NCI-H187 treated with DMSO at 0.1 percent for 48 hours (cell line): Measurements from ENCODE around the gene YARS1.

ENCODE experiments used
- DNase-seq: peaks from one replicate; lab custom pipeline; 2025; lab: John Stamatoyannopoulos, UW

Gene YARS1

GRCh38 chr1:32763221-32763620 lies 53.9 kb downstream of the YARS1 start:
- DNase-seq: no peak

- no peak for DNase-seq
Measured at GRCh38 chr1:32761936-32762335, 55.2 kb downstream of the YARS1 start.

- no peak for DNase-seq
Measured at GRCh38 chr1:32761253-32761877, 55.8 kb downstream of the YARS1 start.

- DNase-seq: no peak
Measured at GRCh38 chr1:32759997-32760623, 57.0 kb downstream of the YARS1 start.

GRCh38 chr1:32759521-32759981 lies 57.6 kb downstream of the YARS1 start:
- no peak for DNase-seq

GRCh38 chr1:32758795-32759430 lies 58.2 kb downstream of the YARS1 start:
- DNase-seq: no peak

GRCh38 chr1:32758177-32758794 lies 58.9 kb downstream of the YARS1 start:
- DNase-seq: no peak

GRCh38 chr1:32757213-32757895 lies 59.8 kb downstream of the YARS1 start:
- DNase-seq: no peak

GRCh38 chr1:32755810-32756159 lies 61.4 kb downstream of the YARS1 start:
- DNase-seq: no peak

GRCh38 chr1:32755098-32755809 lies 61.9 kb downstream of the YARS1 start:
- no peak for DNase-seq

- no peak for DNase-seq
Measured at GRCh38 chr1:32754317-32755097, 62.7 kb downstream of the YARS1 start.

- no peak for DNase-seq
Measured at GRCh38 chr1:32753532-32754316, 63.4 kb downstream of the YARS1 start.

GRCh38 chr1:32749771-32750170 lies 67.4 kb downstream of the YARS1 start:
- no peak for DNase-seq

- no peak for DNase-seq
Measured at GRCh38 chr1:32749332-32749731, 67.8 kb downstream of the YARS1 start.

- no peak for DNase-seq
Measured at GRCh38 chr1:32748926-32749325, 68.2 kb downstream of the YARS1 start.

GRCh38 chr1:32748348-32748747 lies 68.8 kb downstream of the YARS1 start:
- DNase-seq: no peak

GRCh38 chr1:32746130-32746529 lies 71.0 kb downstream of the YARS1 start:
- no peak for DNase-seq

GRCh38 chr1:32744071-32744425 lies 73.1 kb downstream of the YARS1 start:
- DNase-seq: no peak

- DNase-seq: no peak
Measured at GRCh38 chr1:32743380-32744070, 73.6 kb downstream of the YARS1 start.

- DNase-seq: no peak
Measured at GRCh38 chr1:32742956-32743355, 74.2 kb downstream of the YARS1 start.
